HG02610 (cell line): ENCODE data around the gene WDR89.
"Not testable (repeated sequence)": the region's sequence is repeated elsewhere in the genome, so short reads cannot be mapped to it uniquely, and the experiment has no call there.

ENCODE experiments used
- ATAC-seq: cut with Tn5 transposase; IDR thresholded peaks from one replicate; pipeline ENCODE4 v1.9.1; 2021; ENCODE audit warnings: mild to moderate bottlenecking, moderate library complexity; ENCODE audit not compliant: unreplicated experiment

The WDR89 gene, protein sequence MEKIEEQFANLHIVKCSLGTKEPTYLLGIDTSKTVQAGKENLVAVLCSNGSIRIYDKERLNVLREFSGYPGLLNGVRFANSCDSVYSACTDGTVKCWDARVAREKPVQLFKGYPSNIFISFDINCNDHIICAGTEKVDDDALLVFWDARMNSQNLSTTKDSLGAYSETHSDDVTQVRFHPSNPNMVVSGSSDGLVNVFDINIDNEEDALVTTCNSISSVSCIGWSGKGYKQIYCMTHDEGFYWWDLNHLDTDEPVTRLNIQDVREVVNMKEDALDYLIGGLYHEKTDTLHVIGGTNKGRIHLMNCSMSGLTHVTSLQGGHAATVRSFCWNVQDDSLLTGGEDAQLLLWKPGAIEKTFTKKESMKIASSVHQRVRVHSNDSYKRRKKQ

DNA sequence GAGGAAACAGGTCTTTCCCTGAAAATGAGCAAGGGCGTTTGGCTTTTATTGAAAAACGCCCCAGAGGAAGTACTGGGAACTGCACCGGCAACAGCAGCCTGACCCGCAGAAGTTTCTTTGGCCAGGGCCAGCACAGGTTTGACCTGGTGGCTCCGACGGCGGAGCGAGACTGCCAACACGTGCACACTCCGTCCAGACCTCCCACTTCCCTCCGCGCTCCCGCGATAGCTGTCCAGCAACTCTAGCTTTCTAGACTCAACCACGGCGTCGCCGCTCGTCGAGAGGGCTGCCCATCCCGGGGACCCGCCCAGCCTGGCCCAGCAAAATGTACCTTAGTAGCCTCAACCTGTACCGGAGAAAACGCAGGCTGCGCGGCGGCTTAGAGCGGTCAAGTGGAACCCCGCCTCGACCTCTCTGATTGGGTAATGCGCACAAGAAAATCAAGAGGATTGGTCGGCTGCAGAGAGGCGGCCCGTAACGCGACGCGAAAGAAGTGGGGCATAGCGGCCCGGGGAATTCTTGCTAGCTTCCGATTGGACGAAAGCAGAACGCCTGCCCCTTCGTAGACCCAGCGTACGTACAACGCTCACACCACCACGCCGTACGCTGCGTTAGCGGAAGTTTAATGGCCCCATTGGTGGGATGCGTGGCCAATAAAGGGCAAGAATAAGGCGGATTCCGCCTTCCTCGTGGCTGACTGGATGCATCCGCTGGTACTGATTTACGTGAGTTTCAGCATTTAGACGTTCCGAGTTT lies at the start of gene WDR89:
Gene WDR89 (minus strand): TSS at position 399 of the 756 bp plus-strand sequence. CDS start 41,929 bp downstream, outside the sequence.
- ATAC-seq, result peak; percentile 85

DNA sequence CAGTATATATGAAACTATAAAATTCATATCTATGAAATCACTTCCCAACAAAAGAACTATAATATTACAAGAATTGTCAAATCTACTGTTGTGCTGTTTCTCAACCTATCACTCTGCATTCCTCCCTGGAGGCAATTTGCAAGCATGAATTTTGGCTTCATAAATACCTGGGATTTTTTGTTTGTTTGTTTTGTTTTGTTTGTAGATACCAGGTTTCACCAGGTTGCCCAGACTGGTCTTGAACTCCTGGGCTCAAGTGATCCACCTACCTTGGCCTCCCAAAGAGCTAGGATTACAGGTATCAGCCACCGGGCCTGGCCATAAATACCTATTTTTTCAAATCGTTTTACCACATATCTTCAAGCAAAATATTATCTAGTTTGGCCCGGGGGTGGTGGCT lies 47.5 kb upstream of the WDR89 start:
- ATAC-seq, result no peak

DNA sequence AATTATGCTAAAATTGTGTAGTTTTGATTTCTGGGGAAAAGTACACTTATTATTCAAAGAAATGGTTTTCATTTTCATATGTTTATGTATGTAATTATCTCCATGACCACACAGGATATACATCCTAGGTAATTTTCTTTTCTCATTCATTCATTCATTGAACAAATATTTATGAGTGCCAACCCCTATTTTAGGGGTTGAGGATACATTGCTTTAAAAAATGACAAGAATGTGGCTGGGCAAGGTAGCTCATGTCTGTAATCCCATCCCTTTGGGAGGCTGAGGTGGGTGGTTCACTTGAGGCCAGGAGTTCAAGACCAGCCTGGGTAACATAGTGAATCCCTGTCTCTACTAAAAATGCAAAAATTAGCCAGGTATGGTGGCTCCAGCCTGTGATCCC lies 45.3 kb upstream of the WDR89 start:
- ATAC-seq, result no peak

DNA sequence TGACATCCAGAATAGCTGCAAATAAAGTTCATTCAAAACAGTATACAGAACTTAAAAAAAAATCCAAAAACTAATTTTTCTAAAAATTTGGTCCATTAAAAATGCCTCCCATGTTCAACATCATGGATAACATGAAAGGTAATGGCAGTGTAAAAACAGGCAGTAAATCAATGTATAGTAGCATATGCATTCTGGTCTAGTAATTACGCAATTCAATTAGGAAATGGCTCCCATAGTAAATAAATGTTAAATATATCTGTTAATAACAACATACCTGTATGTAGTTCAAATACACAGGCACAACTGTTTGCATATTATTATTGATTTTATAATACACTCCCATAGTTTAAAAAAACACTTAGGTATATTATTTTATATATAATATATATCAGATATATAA lies 43.7 kb upstream of the WDR89 start:
- no peak for ATAC-seq

DNA sequence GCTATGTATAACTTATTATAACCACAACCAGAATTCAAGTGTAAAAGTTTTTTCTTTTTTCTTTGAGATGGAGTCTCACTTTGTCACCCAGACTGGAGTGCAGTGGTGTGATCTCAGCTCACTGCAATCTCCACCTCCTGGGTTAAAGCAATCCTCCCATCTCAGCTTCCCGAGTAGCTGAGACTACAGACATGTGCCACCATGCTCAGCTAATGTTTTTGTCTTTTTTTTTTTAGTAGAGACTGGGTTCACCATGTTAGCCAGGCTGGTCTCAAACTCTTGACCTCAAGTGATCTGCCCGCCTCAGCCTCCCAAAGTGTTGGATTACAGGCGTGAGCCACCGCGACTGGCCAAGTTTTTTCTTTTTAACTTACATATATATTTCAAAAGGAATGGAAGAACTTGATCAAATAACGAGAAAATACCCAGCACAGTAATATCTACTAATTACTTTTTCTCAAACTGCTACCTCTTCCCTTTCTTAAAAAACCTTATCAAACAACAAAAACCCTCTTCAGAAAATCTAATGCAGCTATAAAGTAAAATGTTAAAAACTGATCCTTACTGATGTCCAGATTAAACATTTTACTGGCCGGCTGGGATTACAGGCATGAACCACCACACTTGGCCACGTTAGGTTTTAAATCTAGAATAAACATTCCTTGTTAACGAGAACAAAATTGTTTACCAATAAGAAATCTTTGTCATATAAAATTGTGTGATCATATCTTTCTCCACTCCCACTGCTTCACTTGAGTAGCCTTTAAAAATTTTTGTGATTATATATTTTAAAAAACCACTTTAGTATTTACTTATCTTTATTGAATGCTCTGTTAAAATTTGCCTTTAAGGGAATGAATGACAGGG lies 41.3 kb upstream of the WDR89 start:
- no peak for ATAC-seq

DNA sequence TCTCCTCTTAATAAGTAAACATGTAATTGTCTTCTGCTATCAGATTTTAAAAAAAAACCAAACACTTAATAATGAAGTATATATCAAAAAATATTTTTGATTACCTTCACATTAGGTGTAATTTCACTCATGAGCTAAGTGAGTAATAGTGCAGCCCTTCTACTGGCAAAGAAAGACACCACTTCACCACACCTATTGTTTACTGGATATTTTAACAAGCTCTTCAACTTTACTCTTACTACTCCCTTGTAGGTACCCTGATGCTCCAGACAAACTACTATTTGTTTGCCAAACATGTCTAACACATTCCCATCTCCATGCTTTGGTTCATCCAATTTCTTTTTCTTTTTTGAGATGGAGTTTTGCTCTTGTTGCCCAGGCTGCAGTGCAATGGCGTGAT lies 36.9 kb upstream of the WDR89 start:
- ATAC-seq, result no peak

DNA sequence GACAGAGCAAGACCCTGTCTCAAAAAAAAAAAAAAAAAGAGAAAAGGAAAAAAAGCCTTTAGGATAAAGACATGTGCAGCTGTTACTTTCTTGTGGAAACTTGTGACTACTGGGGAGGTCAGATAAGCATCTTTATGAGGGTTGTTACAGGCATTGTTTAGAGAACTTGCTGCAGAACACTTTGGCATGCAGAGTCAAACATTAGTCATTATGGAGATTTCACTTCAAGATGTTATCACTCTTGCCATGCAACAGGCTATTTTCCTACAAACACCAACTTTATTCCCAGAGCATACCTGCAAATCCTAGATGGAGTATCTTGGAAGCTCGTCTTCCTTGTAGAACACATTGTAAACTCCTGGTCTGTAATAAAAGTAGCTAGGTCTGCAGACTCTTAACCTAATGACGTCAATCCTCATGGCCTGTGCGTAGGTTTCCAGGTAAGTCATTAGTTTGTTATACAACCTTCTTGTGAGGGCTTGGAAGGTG lies 36.3 kb upstream of the WDR89 start:
- no peak for ATAC-seq

DNA sequence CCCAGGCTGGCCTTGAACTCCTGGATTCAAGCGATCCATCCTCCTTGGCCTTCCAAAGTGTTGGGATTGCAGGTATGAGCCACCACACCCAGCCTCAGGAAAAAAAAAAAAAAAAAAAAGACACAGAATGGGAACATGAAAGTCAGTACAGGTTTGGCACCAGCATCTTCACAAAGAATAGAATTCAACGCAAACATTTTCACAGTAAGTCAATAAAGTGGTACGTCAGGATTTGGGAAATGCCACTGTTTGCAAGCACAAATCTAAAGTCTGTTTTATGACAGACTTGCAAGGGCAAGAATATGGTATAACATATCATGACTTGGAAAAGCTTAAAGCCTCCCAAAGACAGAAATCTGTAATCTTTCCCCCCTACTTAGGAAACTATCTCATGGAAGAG lies 34.9 kb upstream of the WDR89 start:
- no peak for ATAC-seq

DNA sequence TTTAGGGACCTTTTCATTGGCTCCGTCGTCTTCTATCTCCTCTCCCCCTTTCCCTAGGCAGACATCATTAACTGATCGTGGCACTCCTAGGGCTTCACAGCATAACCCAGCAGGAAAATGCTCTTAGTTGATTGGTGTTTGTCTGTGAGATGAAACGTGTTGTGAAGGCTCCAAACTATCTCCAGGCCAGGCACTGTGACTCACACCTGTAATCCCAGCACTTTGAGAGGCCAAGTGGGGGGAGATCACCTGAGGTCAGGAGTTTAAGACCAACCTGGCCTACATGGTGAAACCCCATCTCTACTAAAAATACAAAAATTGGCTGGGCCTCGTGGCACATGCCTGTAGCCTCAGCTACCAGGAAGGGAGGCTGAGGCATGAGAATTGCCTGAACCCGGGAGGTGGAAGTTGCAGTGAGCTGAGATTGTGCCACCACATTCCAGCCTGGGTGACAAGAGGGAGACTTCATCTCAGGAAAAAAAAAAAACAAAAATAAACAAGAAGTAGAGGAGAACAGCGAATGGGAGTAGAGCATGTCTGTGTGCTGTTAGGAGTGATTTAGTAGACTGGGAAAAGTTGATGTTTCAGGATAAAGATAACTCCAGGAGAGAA lies 32.3 kb upstream of the WDR89 start:
- ATAC-seq, result no peak

DNA sequence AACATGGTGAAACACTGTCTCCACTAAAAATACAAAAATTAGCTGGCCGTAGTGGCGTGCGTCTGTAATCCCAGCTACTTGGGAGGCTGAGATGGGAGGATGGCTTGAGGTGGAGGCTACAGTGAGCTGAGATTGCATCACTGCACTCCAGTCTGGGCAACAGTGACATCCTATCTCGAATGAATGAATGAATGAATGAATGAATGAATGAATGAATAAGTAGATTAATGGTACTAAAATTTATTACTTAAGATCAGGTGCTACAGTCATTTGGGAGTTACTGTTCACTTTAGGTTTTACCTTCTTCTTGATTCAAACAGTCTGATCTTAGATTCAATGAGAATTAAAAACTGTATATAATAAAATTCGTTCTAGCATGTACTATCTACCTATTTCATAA lies 31.6 kb upstream of the WDR89 start:
- ATAC-seq, result no peak

DNA sequence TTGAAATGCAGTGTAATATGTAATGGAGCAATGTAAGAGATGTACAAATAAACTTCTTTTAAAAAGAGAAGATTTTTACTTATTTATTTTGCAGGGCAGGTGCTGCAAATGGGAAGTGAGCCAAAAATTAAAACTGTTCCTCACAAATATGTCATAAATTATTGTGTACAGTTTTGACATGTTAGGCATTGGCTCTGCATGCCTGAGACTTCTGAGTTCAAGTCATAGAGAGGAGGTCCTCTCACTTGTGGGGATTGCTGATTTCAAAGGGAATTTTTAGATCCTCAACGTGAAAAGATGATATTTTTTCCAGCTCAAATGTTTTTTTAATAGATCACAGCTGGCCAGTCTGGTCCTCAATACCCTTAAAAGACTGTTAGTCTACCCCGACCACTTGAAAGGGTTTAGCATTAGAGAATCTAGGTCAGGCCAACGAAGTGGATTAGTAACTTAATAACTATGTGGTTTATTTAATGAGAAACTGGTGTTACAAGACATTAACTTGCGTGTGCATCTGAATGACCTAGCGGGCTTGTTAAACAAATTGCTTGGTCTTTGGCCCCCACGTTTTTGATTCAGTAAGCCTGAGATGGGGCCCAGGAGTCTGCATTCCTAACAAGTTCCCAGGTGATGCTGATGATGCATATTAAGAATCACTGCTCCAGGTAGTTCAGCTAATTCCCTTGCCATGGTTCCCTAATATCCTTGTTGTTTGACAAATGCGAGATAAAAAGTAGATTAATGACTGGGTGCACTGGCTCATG lies 30.9 kb upstream of the WDR89 start:
- no peak for ATAC-seq

DNA sequence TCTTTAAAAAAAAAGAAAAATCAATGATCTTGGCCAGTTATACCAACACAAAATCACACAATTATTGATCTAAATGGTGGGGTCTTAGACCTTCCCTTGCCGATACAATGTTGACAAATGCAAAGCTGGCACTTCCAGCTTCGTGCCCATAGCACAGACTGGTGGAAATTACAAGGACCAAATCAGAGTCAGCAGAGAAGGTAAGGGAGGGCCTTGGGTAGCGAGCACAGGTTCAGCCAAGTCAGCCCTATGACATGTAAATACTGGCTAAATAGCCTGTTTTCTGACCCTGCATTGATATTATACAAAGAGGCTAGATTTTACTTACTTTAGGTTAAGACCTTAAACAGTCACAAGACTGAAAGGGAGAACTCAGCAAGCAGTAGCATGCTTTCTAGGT lies 30.3 kb upstream of the WDR89 start:
- ATAC-seq, result no peak

DNA sequence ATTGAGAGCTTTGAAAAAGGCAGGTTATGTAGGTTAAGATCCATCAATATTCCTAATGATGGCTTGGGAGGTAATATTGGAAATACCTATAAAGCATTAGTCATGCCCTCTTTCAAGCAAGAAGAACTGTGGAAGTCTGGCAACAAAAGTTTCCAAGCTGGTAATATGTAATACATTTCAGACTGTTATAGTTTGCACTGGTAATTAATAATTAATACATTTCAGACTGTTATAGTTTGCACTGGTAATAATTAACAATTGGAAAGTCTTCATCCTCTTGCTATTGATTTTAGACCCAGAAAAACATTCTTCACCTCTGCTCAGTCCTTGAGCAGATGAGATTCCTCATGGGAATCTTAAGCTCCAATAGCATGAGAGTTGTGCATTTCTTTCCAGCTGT lies 29.0 kb upstream of the WDR89 start:
- no peak for ATAC-seq

DNA sequence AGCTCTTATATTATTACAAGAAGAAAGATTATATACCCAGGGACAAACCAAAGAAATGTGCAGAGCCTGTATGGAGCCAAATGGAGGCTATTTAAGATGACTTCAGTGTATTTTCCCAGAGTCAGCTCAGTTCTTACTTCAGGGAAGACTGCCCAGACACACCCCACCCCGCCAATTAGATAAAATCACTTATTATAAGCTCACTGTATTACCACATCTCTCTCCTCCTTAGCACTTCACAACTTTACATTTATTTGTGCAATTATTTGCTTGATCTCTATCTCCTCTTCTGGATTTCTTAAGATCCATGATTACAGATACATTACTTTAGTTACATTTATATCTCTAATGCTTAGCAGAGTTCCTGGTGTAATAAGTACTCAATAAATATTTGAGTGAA lies 24.7 kb upstream of the WDR89 start:
- ATAC-seq, result no peak

DNA sequence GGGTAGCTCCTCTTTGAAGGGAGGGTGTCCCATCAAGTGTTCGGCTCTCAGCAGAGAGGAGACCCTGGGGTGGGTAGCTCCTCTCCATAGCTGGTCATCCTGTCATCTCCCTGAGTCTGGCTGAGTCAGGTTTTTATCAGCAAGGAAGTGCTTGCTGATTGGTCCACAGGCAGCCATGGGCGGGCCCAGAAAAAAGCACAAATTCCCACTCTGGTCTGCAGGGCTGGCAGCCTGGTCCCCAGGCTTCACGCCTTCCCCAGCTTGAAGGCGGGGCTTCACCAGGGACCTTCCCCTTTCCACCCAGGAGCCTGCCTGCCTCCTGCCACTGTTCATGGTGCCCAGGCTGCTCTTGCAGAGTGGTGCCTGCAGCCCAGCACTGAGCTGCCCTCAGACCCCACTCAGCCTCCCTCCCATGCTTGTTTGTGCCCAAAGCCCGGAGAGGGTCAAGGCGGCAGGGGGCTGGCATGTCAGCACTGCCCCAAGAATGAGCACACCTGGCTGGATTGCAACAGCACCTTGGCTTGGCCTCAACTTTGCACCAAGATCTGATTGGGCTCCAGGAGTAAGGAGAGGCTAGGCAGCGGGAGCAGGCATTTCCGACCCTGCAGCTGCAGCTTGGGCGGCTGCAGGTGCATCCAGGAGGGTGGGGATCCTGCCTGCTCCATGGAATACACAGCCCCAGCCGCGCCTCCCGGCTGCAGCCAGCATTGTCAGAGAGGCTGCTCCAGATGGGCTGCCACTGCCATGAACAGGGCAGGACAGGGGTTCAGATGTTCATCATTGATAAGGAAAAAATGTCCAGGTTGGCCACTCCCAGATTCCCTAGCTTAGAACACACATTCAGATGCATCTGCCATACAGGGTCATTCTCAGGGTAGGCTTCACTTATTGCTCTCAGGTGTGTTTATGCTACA lies 22.0 kb upstream of the WDR89 start:
- ATAC-seq, result no peak

DNA sequence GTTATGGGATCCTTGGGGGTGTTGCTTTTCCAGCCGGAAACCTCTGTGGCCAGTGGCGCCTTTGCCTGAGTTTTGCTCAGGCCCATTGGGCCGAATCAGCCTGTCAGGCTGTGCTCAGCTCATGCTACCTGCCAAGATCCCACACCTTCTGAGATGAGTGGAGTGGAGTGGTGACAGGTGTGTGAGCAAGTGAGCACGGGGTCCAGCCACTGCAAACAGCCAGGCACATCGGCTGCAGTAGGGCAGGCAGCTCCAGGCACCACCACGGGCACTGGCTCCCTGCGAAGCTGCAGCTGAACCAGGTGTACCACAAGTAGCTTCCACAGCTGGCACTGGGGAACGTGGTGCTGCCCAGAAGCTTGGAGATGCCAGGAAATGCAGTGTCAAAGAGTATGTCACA lies 21.1 kb upstream of the WDR89 start:
- ATAC-seq, result no peak

DNA sequence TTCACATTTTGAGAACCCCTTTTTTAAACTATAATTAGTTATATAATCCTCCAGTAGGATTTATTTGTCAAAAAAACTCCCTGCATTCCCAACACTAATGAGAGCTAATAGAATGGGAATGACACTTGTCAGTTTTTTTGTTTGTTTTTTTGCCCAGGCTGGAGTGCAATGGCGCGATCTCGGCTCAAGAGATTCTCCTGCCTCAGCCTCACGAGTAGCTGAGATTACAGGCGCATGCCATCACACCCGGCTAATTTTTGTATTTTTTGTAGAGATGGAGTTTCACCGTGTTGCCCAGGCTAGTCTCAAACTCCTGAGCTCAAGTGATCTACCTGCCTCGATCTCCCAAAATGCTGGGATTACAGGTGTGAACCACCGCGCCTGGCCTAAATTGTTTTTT lies 20.2 kb upstream of the WDR89 start:
- not testable (repeated sequence) for ATAC-seq

DNA sequence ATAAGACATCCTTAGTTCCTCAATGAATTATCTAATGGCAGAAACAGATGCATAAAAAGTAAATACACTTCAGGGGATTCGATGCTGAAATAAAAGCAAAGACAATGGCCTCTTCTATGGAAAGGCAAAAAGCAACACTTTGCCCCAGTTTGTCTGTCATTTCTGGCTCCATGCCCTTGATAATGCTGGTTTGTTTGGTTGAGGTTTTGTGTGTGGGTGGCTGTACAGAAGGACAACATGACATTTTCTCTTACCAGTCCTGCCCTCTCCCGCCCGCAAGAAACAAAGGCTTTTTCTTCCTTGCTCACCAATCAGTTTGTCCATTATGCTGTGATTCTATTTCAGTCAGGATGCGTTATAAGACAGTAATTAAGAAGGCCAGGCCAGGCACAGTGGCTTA lies 18.1 kb upstream of the WDR89 start:
- no peak for ATAC-seq

DNA sequence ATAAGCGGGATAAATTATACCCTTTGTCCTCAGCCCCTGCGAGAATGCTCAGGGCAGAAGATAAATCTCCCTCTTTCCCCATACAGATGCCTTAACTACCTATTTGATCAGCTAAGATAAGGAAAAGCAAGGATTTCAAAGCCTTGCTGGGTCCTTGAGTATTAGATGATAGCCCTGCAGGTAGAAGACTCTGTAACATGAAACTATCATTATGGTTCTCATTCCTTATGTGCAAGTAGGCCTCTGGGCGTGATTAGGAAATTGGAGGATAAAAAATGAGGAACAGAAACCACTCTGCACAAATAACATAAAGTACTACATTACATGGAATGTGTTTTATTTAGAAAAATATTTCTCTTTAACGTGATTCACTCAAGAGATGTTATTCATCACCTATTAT lies 14.5 kb upstream of the WDR89 start:
- ATAC-seq, result no peak
